ENCODE results near the gene BTBD9.
"Not testable (repeated sequence)": the region's sequence is repeated elsewhere in the genome, so short reads cannot be mapped to it uniquely, and the experiment has no call there.

BTBD9 gene

GRCh38 chr6:38370653-38371601, 268.8 kb downstream of the BTBD9 start:
- DNase-seq = no peak

DNA sequence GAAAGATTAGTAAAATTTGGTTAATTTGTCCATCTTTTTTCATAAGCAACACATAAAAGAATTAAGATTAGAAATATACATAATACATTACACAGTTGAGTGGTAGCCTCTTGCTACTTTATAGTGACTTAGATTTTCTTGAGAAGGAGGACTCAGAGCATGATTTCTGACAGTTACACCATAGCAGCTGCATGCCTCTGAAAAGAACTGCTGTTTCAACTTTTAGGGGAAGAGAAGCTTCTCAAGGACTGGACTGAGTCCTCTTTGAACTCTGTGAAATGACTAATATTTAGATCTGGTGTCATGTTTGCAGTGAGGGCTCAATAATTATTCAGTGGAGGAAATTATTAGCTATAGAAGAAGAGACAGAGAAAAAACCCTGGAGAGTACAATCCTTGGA, 272.5 kb downstream of the BTBD9 start:
- no peak for DNase-seq

- DNase-seq = no peak
Measured at GRCh38 chr6:38366234-38366633, 273.5 kb downstream of the BTBD9 start.

DNA sequence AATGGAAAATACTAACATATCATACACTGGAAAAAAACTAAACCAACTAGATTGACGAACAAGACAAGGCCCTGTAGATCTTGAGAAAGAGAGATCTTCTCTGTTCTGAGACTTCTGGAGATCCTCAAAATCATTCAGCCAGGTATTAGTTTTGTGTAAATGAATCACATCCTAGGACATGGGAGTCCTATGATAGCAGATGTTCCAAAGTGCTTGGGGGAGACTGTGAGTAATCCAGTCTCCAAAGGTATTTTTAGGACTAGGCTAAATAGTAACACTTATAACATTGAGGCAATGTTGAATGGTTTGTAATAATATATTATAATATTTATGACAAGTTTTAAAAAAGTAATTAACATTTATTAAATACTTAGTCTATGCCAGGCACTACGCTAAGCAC, 275.0 kb downstream of the BTBD9 start:
- no peak for DNase-seq

- no peak for DNase-seq
Measured at GRCh38 chr6:38364127-38364526, 275.6 kb downstream of the BTBD9 start.

DNA sequence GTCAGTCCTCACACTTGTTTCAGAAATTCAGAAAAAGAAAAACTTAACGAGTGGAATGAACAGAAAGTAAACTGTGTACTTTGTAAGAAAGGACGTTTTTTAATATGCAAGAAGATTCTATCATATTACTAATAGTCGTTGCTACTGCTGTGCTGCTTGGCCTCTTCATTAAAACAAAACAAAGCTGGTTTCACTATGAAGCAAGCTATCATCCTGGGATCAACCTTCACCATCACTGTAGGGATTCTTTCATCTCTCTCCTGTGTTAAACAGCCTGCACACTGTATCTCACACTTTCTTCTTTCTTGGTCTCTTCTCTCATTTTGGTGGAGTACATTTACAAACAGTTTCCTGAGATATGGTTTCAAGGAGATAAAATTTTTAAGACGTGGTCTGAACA, 284.2 kb downstream of the BTBD9 start:
- DNase-seq = no peak

DNA sequence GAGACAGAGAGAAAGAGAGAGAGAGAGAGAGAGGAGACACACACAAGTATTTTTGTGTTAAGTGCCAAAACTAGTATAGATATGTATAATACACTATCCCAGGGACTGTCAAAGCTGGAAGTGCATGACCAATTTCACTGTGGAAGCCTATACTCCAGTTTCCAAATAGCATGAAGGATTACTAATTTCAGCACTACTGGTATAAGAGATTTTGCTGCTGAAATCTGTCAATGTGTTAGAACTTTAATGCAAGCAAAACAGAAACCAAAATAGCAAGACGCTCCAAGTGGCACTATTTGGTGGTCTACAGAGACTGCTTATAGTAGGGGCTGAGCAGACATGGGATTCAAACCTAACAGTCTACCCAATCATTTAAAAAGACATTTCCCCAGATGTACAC, 284.8 kb downstream of the BTBD9 start:
- no peak for DNase-seq

DNA sequence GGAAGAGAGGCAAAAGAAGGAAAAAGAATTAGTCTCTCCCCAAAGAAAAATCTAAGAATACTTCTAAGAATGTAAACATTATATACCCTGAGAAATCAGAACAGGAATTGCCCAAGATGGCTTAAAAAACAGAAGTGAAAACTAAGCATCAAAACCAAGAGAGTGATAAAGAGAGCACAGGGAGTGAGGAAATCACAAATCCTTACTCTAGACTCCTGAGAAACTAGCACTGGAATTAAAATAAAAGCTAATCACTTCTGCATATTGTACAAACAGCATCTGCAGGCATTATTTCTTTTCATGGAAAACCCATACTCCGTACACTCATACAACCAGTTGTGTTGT, 285.7 kb downstream of the BTBD9 start:
- DNase-seq = no peak

DNA sequence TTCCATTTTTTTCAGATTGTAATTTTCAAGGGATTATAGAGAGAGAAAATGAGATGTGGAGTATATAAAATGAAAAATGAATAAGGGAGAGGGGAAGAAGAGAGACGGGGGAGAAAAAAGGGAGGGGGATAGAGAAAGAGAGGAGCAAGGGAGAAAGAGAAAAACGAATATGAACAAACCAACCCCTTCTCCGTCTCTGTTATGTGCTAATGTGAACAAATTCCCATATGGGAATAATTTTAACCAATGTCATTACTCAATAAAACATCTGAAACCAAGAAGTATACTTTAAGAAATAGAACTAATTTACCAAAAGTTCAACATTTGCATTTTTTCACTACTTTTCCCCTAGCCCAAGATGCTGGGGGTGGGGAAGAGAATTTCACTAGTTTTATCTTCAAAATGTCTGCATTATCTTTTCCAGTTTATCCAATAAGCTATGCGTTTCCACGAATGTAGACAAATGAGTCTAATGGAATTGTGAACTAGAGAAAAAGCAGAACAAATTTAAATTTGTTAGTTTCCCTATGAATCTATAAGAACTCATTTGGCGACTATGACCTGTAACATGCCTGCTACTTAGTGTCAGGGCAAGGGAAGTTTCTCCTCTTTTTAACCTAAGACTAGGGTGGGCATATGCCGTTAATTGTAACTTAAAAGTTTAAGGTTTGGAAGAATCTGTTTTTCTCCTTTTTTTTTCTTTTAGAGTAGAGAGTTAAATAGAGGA, 286.3 kb downstream of the BTBD9 start:
- no peak for DNase-seq

DNA sequence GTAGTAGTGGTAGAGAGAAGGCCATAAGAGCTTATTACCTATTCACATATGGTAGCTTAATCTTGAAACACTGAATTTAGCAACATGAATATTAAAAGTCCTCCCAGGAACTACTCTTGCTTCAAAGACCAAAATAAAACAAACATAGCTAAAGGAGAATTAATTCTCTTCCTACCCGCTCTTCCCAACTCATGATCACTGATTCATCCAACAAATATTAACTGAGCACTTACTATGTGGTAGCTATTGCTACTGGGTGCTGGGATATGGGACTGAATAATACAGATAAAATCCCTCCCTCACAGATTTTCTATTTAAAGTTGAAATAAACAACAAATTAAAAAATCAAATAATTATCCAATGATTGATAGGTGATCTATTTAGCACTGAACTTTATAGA, 287.1 kb downstream of the BTBD9 start:
- no peak for DNase-seq

DNA sequence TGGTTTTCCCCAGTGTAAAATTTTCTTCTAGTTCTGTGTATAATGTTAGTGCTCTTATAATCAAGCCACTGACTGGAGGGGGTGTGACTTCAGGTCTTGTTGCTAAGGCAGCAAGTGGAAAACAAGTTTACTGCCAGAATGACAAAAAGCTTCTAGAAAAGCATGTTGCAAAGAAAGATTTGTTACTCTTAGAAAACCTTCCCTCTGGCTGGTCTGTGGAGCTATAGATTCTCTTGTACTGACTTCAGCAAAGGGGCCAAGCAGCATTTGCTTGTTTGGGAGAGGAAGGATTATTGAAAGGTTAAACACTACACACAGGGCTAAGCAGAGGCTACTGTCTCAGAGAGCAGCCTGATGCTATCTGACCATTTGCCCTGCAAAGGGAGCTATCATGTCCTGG, 288.8 kb downstream of the BTBD9 start:
- DNase-seq = no peak

GRCh38 chr6:38350220-38350619, 289.5 kb downstream of the BTBD9 start:
- DNase-seq = no peak

DNA sequence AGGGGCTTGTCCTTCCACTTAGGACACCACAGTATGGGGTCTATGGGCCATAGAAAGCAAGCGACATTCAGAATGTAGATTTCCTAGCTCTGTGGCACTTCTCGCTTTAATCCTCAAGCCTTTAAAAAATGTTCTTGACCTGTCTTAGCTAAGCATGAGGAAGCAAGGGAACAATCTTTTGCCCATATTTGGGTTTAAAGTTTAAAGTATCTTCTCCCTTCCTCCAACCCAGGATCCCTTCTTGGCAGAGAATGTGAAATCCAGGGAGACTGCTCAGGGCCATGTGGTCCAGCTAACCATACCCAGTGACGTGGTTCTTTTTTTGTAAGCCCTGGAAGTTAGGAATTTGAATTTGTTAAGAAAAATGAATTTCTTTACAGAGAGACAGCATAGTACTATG, 289.9 kb downstream of the BTBD9 start:
- no peak for DNase-seq

DNA sequence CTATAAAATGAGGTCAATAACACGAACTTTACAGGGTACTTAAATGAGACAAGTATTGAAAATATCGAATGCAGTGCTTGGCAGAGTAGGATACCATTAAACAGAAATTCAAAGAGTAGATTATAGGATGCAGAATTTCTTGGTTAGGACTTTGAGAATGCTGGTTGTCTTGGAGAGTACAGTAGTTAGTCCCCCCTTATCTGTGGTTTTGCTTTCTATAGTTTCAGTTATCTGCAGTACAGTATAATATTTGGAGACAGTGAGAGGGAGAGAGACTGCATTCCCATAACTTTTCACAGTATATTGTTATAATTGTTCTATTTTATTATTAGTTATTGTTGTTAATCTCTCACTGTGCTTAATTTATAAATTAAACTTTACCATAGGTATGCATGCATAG, 290.5 kb downstream of the BTBD9 start:
- no peak for DNase-seq

DNA sequence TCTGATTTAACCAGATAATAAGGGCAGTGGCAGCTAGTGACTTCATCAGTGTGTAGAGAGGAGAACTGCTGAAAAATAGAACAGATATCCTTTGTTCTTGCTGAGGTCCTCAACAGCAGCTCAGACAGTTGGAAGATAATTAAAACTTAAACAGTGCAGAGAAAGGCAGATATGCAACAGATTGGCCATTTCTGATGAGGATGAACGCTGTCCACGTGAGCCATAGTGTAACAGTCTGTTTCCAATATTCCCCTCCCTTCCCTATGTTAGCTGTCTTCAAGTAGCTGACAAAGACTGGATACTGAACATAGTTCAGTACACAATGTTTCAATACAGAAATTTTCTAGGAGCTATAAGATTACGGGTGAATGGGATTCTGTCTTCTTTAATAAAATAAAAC, 291.4 kb downstream of the BTBD9 start:
- DNase-seq = no peak

DNA sequence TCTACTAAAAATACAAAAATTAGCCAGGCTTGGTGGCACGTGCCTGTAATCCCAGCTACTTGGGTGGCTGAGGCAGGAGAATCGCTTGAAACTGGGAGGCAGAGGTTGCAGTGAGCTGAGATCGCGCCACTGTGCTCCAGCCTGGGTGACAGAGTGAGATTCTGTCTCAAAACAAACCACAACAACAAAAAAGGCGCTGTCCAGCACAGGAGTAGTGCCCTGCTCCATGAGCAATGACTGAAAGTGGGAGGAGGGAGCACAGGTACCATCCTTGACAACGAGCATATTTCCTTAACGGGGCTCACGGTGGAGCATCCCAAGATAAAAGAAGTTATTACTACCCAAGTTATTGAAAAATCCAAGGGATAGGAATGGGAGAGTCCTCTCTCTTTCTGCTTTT, 291.9 kb downstream of the BTBD9 start:
- DNase-seq = not testable (repeated sequence)

DNA sequence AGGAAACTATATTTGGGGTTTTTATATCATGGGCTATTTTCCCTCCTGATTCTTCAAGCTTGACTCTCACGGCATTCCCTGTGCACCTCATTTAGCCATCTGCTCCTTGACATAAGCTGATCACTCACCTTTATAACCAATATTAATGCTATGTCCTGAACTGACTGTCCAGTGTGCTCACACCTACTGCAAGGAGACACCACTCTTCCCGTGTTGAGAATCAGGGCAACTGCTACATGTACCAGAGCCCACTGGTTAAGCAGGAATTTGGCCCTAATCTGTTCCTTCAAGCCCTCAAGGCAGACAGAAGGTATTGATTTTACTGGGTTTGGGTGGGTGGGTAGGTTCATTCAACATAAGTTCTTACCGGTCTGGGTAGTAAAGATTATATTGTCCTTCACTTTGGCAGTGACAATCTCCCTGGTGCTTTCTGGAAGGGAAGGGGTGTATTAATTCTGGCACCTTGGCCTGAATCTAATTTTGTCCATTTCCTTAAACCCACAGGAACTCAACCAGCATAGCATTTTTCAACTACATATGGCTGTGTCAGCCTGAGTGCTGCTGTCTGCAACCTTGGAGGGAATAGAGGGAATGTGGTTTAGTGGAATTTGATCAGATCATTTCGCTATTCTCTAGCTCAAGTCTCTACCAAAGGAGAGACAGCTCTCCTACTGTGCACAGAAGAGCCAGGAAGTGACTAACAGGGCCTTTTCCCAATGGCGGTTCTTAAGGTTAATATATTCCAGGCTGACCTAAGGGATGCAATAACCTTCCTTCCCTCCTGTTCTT, 293.2 kb downstream of the BTBD9 start:
- no peak for DNase-seq

DNA sequence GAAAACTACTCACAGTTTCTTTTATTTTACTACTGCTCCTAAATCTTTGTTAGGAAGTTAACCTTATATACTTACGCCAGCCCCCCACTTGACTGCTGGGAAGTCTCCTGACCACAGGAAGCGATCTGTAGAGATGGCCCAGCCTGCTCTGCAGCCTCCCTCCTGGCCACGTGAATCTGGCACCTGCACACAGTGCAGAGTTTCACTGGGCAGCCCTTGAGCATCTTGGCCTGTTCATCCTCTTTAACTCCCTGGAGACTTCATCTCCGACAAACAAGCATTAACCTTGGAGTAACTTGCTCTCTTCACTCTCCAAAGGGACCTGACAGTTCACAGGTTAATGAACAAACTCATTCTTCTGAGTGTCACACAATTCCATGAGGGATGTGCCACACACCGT, 294.1 kb downstream of the BTBD9 start:
- no peak for DNase-seq

- DNase-seq = no peak
Measured at GRCh38 chr6:38341496-38341895, 298.2 kb downstream of the BTBD9 start.

- no peak for DNase-seq
Measured at GRCh38 chr6:38339914-38340313, 299.8 kb downstream of the BTBD9 start.

DNA sequence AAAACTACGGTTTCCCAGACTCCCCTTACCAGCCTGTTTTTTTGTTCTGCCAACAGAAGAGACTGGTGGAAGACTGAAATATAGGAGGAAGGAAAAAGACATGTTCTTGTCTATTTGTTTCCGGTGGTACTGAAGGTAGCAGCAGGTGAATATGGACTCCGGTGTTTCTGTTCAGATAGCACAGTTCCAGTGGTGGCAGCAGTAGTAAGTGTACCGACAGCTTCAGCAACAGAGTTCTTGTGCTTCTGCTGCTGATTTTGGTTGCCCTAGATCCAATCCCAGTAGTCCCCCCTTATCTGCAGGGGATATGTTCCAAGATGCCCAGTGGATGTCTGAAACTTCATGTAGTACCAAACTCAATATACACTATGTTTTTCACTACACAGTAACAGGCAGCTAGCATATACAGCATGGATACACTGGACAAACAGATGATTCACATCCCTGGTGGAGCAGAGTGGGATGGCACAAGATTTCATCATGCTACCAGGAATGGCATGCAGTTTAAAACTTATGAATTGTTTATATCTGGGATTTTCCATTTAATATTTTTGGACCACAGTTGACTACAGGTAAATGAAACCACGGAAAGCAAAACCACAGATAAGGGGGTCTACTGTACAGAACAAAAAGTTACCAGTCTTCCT, 301.8 kb downstream of the BTBD9 start:
- DNase-seq = no peak

DNA sequence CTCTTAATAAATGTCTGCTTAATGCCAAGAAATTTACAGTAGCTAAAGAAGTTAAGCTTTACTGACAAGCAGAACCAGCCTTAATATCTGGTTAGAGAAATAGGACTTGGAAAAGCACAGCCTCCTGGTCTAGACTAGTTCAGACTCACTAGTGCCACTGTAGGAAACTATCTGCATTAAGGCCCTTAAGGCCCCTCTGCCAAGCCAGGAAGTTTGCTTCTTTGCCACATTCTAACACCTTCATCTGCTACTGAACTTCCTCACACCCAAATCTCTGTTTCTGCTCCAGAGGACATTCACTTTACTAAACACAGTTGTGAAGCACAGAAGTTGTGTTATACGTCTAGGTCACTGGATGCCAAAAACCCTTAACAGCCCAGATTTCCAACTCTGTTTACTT, 302.8 kb downstream of the BTBD9 start:
- DNase-seq = no peak

GRCh38 chr6:38326837-38327236, 312.9 kb downstream of the BTBD9 start:
- no peak for DNase-seq
